CD14-positive monocyte (primary cell): ENCODE measurements around the gene HOXB3. TPM values are rescaled to one million over a fixed set of nuclear protein-coding genes. Genes with fewer than 3 reads are reported as not detected.
A peak's percentile ranks its signal among the peaks of the same experiment; 100 is the strongest.

ENCODE experiments used
- DNase-seq, 3 donors: peaks; one replicate each; pipeline ENCODE4 v3.0.0-alpha.2; 2011 to 2022
- H2AFZ ChIP-seq: 2 replicates; pipeline ENCODE4 v1.6.0; 2012; ENCODE audit warnings: mild to moderate bottlenecking, low read depth, low read length, inconsistent platforms; ENCODE audit not compliant: insufficient read depth, poor library complexity, severe bottlenecking
- H3K27ac ChIP-seq, 2 donors: 1 replicate in 1 of 2; 2 replicates in 1 of 2; pipeline ENCODE4 v1.5.1; 2012 to 2013; ENCODE audit warnings: low read length in 2 of 2, control low read depth in 1 of 2, inconsistent platforms in 1 of 2, low read depth in 1 of 2, mild to moderate bottlenecking in 1 of 2
- H3K27me3 ChIP-seq, 2 donors: one replicate each; pipeline versions ENCODE4 v1.6.0 to v1.6.1; 2011 to 2013; ENCODE audit warnings: low read length in 2 of 2; ENCODE audit not compliant: control insufficient read depth in 2 of 2, insufficient read depth in 2 of 2
- H3K36me3 ChIP-seq, 2 donors: replicated peaks in 1 of 2; 1 replicate in 1 of 2; 2 replicates in 1 of 2; pipeline versions ENCODE4 v1.5.1 to v1.6.1; 2012 to 2013; ENCODE audit warnings: low read length in 2 of 2, control low read depth in 1 of 2, inconsistent platforms in 1 of 2, mild to moderate bottlenecking in 1 of 2; ENCODE audit not compliant: insufficient read depth in 2 of 2, control insufficient read depth in 1 of 2
- H3K4me1 ChIP-seq, 2 donors: 1 replicate in 1 of 2; 2 replicates in 1 of 2; pipeline versions ENCODE4 v1.5.1 to v1.6.1; 2012 to 2013; ENCODE audit warnings: low read length in 2 of 2, control low read depth in 1 of 2, inconsistent platforms in 1 of 2, mild to moderate bottlenecking in 1 of 2, moderate library complexity in 1 of 2; ENCODE audit not compliant: insufficient read depth in 2 of 2, control insufficient read depth in 1 of 2
- H3K4me2 ChIP-seq: replicated peaks from 2 replicates; pipeline ENCODE3; 2012; ENCODE audit warnings: low read length, moderate library complexity, mild to moderate bottlenecking; ENCODE audit not compliant: poor library complexity, severe bottlenecking; ENCODE audit errors: extremely low read depth
- H3K4me3 ChIP-seq, 3 experiments: fragments of 200-600 bp in 1 of 3; sonication (generic) in 1 of 3; replicated peaks in 1 of 3; 1 replicate in 2 of 3; 2 replicates in 1 of 3; pipeline ENCODE4 v1.5.1; 2011 to 2013; ENCODE audit warnings: low read length in 3 of 3, mild to moderate bottlenecking in 3 of 3, control low read depth in 2 of 3, low read depth in 2 of 3, inconsistent platforms in 1 of 3, moderate library complexity in 1 of 3
- H3K79me2 ChIP-seq: 2 replicates; pipeline ENCODE4 v1.6.0; 2012; ENCODE audit warnings: mild to moderate bottlenecking, control low read depth, inconsistent platforms, low read length, moderate library complexity; ENCODE audit not compliant: insufficient read depth
- H3K9ac ChIP-seq: 2 replicates; pipeline ENCODE4 v1.6.0; 2017; ENCODE audit warnings: low read length, mild to moderate bottlenecking; ENCODE audit not compliant: insufficient read depth, poor library complexity, severe bottlenecking
- H3K9me3 ChIP-seq, 2 donors: replicated peaks in 1 of 2; 1 replicate in 1 of 2; 2 replicates in 1 of 2; pipeline versions ENCODE4 v1.5.1 to v1.6.1; 2012 to 2013; ENCODE audit warnings: low read length in 2 of 2, control low read depth in 1 of 2; ENCODE audit not compliant: control insufficient read depth in 1 of 2, insufficient read depth in 1 of 2
- H4K20me1 ChIP-seq: 2 replicates; pipeline ENCODE4 v1.6.0; 2012; ENCODE audit warnings: mild to moderate bottlenecking, low read length, control low read depth, moderate library complexity; ENCODE audit not compliant: insufficient read depth
- H3K27ac Mint-ChIP-seq, 7 donors: one replicate each; pipeline ENCODE4 v1.8.0; 2020; ENCODE audit warnings: mild to moderate bottlenecking in 7 of 7, mixed read lengths in 7 of 7, moderate library complexity in 6 of 7, inconsistent platforms in 2 of 7
- H3K27me3 Mint-ChIP-seq, 3 donors: one replicate each; pipeline ENCODE4 v1.8.0; 2021 to 2022; ENCODE audit warnings: low read depth in 3 of 3, mild to moderate bottlenecking in 3 of 3, mixed read lengths in 3 of 3, moderate library complexity in 3 of 3, inconsistent platforms in 1 of 3
- H3K36me3 Mint-ChIP-seq, 2 donors: one replicate each; pipeline ENCODE4 v1.8.0; 2020; ENCODE audit warnings: mixed read lengths in 2 of 2, inconsistent platforms in 1 of 2, mild to moderate bottlenecking in 1 of 2
- H3K4me1 Mint-ChIP-seq: one replicate; pipeline ENCODE4 v1.8.0; 2020; ENCODE audit warnings: mild to moderate bottlenecking, mixed read lengths
- H3K4me3 Mint-ChIP-seq, 2 donors: one replicate each; pipeline ENCODE4 v1.8.0; 2020; ENCODE audit warnings: mild to moderate bottlenecking in 2 of 2, mixed read lengths in 2 of 2, moderate library complexity in 1 of 2
- H3K9me3 Mint-ChIP-seq, 7 donors: one replicate each; pipeline ENCODE4 v1.8.0; 2020 to 2022; ENCODE audit warnings: mixed read lengths in 7 of 7, mild to moderate bottlenecking in 6 of 7, moderate library complexity in 6 of 7, inconsistent platforms in 2 of 7
- CTCF ChIP-seq: fragments of 200-600 bp; IDR thresholded peaks from one replicate; pipeline ENCODE4 v1.8.0; 2022; ENCODE audit warnings: antibody characterized with exemption, mild to moderate bottlenecking
- WGBS: methylation state at CpG from one replicate; pipeline ENCODE4 v1.1.5; 2013; ENCODE audit warnings: missing lambda C conversion rate; ENCODE audit not compliant: insufficient coverage; 5-methylcytosine and 5-hydroxymethylcytosine counted together
- intact Hi-C, 2 donors: fragments of 100-400 bp; cut with micrococcal nuclease; formaldehyde crosslinking; loops; one replicate each; pipeline versions ENCODE4 v1.15.0 to v1.15.1; 2023
- polyA plus RNA-seq, 3 donors: library from polyadenylated mRNA; depleted of rRNA in 1 of 3; unstranded in 2 of 3; stranded (reverse) in 1 of 3; fragments of 300-500 nt in 2 of 3; fragments of >200 nt in 1 of 3; fragmentation: Illumina TruSeq in 2 of 3; gene quantifications; 1 replicate in 2 of 3; 2 replicates in 1 of 3; pipeline ENCODE4 v1.2.3, GENCODE V29; 2012 to 2021
- small RNA-seq: library from RNA; depleted of rRNA; stranded (forward); fragments of <200 nt; gene quantifications from one replicate; pipeline ENCODE3, GENCODE V24; 2012; ENCODE audit warnings: low read depth; ENCODE audit not compliant: insufficient read length

The HOXB3 gene
- polyA plus RNA-seq, 3 donors = 0.56 TPM; not detected in 2

GRCh38 chr17:48499248-48499647, 90.8 kb downstream of the HOXB3 start:
- no peaks in the 10 kb centered on the region for H3K4me1 Mint-ChIP-seq
- H3K36me3 Mint-ChIP-seq = no peaks in the 10 kb centered on the region
- WGBS = no CpG with 5 or more reads among the region's 3 CpGs
- no peak overlapping the region for H3K9ac ChIP-seq
- no peak overlapping the region for H3K27ac ChIP-seq
- DNase-seq = no peak
- H3K4me1 ChIP-seq = no peaks in the 10 kb centered on the region
- no peak overlapping the region for H3K4me3 Mint-ChIP-seq
- H3K36me3 ChIP-seq = no peaks in the 10 kb centered on the region
- no peak overlapping the region for H3K4me2 ChIP-seq
- no peak overlapping the region for H2AFZ ChIP-seq
- peaks cover 10 to 17% of the 10 kb centered on the region in 2 donors for H3K27me3 ChIP-seq
- intact Hi-C loops = no loop called here
- no peak for TF ChIP-seq CTCF
- peaks cover 0 to 1% (median 0%) of the 10 kb centered on the region in 7 donors for H3K9me3 Mint-ChIP-seq
- H3K9me3 ChIP-seq = no peaks in the 10 kb centered on the region
- no peaks in the 10 kb centered on the region for H4K20me1 ChIP-seq
- H3K4me3 ChIP-seq = no peak overlapping the region
- peak overlapping the region in 1 of 7 donors; percentile 33 for H3K27ac Mint-ChIP-seq
- peaks cover 11 to 45% (median 23%) of the 10 kb centered on the region in 3 donors for H3K27me3 Mint-ChIP-seq
- H3K79me2 ChIP-seq = no peaks in the 10 kb centered on the region

Small RNA genes lying within 50 kb of the gene (small RNA-seq; reads per million reads assigned to genes)
- gene MIR196A1 = not detected

Other genes with a start within 250 kb of the HOXB3 start
- gene SKAP1, start 160.0 kb downstream of the HOXB3 start, polyA plus RNA-seq = 1 to 10 TPM in 1 of 3 donors, under 1 TPM in 2; 0.13 to 1.0 (median 0.52) TPM
- gene HOXB1, start 59.2 kb downstream of the HOXB3 start, polyA plus RNA-seq = not detected
- 1 to 10 TPM; 1.6 to 3.8 (median 3.3) TPM for gene HOXB2, start 45.1 kb downstream of the HOXB3 start, polyA plus RNA-seq
- gene HOXB4, start 11.9 kb downstream of the HOXB3 start, polyA plus RNA-seq = under 1 TPM in 1 of 3 donors, not detected in 2; 0.16 TPM
- not detected for gene HOXB5, start 3.5 kb upstream of the HOXB3 start, polyA plus RNA-seq
- gene HOXB6, start 14.7 kb upstream of the HOXB3 start, polyA plus RNA-seq = not detected
- gene HOXB7, start 20.8 kb upstream of the HOXB3 start, polyA plus RNA-seq = not detected
- gene HOXB8, start 25.1 kb upstream of the HOXB3 start, polyA plus RNA-seq = not detected
- gene HOXB9, start 36.1 kb upstream of the HOXB3 start, polyA plus RNA-seq = not detected
- gene PRAC1, start 132.3 kb upstream of the HOXB3 start, polyA plus RNA-seq = not detected
- not detected for gene PRAC2, start 132.9 kb upstream of the HOXB3 start, polyA plus RNA-seq
- gene HOXB13, start 138.5 kb upstream of the HOXB3 start, polyA plus RNA-seq = not detected
- gene TTLL6, start 227.0 kb upstream of the HOXB3 start, polyA plus RNA-seq = not detected
- 100 to 1,000 TPM in 2 of 3 donors, 10 to 100 TPM in 1; 87.5 to 280 (median 214) TPM for gene CALCOCO2, start 240.8 kb upstream of the HOXB3 start, polyA plus RNA-seq